K562 (cell line): ENCODE results near the gene RHOV. TPM values are rescaled to one million over a fixed set of nuclear protein-coding genes. Genes with fewer than 3 reads are reported as not detected.

Experiments used
- ELF1 ChIP-seq: fragments of 200-800 bp; sonication (Bioruptor generic); IDR thresholded peaks from 2 replicates; pipeline ENCODE4 v1.6.1; 2016; ENCODE audit warnings: missing genetic modification characterization, missing compliant biosample characterization
- GATA2 ChIP-seq: sonication (generic); formaldehyde crosslinking; IDR thresholded peaks from 2 replicates; pipeline ENCODE4 v1.4.0; 2020; ENCODE audit warnings: mild to moderate bottlenecking, missing genetic modification reagents
- HNRNPK ChIP-seq: fragments of 200-400 bp; formaldehyde crosslinking; IDR thresholded peaks from one replicate; pipeline ENCODE4 v1.6.1; 2018; ENCODE audit warnings: mild to moderate bottlenecking, low read depth, low read length; ENCODE audit not compliant: poor library complexity, severe bottlenecking
- KHSRP ChIP-seq: fragments of 450-650 bp; IDR thresholded peaks from 2 replicates; pipeline ENCODE4 v1.6.1; 2017
- NFATC3 ChIP-seq: fragments of 450-650 bp; IDR thresholded peaks from 2 replicates; pipeline ENCODE4 v1.6.1; 2017; ENCODE audit warnings: mild to moderate bottlenecking
- RBM17 ChIP-seq: fragments of 200-400 bp; formaldehyde crosslinking; IDR thresholded peaks from 2 replicates; pipeline ENCODE4 v1.6.1; 2017; ENCODE audit warnings: low read depth, mild to moderate bottlenecking, low read length, borderline replicate concordance
- SP1 ChIP-seq: sonication (generic); formaldehyde crosslinking; IDR thresholded peaks from 2 replicates; pipeline ENCODE4 v1.8.1; 2022; ENCODE audit warnings: mild to moderate bottlenecking, missing genetic modification reagents
- ZNF583 ChIP-seq: fragments of 250-450 bp; sonication (Bioruptor Pico); IDR thresholded peaks from 2 replicates; pipeline ENCODE4 v1.4.0; 2020
- ZNF695 ChIP-seq: fragments of 450-650 bp; formaldehyde crosslinking; IDR thresholded peaks from 2 replicates; pipeline ENCODE4 v1.4.0; 2020; ENCODE audit warnings: mild to moderate bottlenecking, moderate library complexity
- polyA plus RNA-seq, 8 experiments: library from polyadenylated mRNA; depleted of rRNA in 4 of 8; stranded (reverse) in 5 of 8; unstranded in 3 of 8; fragments of >200 nt; fragmentation: Nextera tagmentation in 2 of 8; fragmentation: Illumina TruSeq in 1 of 8; extraction: Ambion mirVana in 2 of 8; extraction: Trizol in 1 of 8; gene quantifications; 2 replicates each; pipeline versions ENCODE4 v1.2.1 to v1.2.3, GENCODE V29; 2011 to 2014; ENCODE audit warnings: inconsistent platforms in 1 of 8, missing spikeins in 1 of 8
- total RNA-seq, 7 experiments: library from RNA; depleted of rRNA in 6 of 7; stranded (reverse); fragments of >200 nt in 6 of 7; fragmentation: Illumina TruSeq in 2 of 7; extraction: Trizol in 2 of 7; gene quantifications; 2 replicates each; pipeline versions ENCODE4 v1.2.1 to v1.2.3, GENCODE V29; 2011 to 2021; ENCODE audit warnings: low replicate concordance in 1 of 7
- TF ChIP-seq, protein P1 (sequence below): fragments of 250-450 bp; sonication (Bioruptor Pico); IDR thresholded peaks from 2 replicates; pipeline ENCODE4 v1.8.0; 2022; ENCODE audit warnings: inconsistent platforms, mild to moderate bottlenecking, moderate library complexity, borderline replicate concordance
- TF ChIP-seq, protein P2 (sequence below): fragments of 250-450 bp; sonication (Bioruptor Pico); IDR thresholded peaks from 2 replicates; pipeline ENCODE4 v1.5.0; 2021
- TF ChIP-seq, protein P3 (sequence below): fragments of 250-450 bp; sonication (Bioruptor Pico); IDR thresholded peaks from 2 replicates; pipeline ENCODE4 v1.5.0; 2021
- TF ChIP-seq, protein P4 (sequence below): sonication (generic); formaldehyde crosslinking; IDR thresholded peaks from 2 replicates; pipeline ENCODE4 v1.8.0; 2022; ENCODE audit warnings: mild to moderate bottlenecking, missing genetic modification reagents

RHOV gene
- total and polyA plus RNA-seq, 9 of the 15 experiments (the other 6 are each of a cell fraction or from before 2014, with no cell fraction given): 0.08 to 2.0 (median 1.1) TPM

DNA sequence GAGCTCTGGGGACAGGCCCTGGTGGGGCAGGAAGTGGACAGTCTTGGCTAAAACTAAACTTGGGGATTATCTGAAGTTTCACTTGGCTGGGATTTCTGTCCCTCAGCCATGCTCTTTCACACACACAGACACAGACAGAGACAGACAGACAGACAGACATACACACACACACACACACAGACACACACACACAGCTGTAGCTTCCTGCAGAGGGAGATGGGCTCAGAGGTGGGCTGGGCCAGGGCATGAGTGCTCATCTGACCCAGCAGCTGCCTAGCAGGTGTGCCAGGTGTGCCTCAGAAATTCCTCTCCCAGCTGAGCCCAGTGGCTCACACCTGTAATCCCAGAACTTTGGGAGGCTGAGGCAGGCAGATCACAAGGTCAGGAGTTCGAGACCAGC lies 3.3 kb downstream of the RHOV start (continued):
- no peak for TF ChIP-seq ZNF583
- TF ChIP-seq RBM17: no peak
- TF ChIP-seq, protein P1, sequence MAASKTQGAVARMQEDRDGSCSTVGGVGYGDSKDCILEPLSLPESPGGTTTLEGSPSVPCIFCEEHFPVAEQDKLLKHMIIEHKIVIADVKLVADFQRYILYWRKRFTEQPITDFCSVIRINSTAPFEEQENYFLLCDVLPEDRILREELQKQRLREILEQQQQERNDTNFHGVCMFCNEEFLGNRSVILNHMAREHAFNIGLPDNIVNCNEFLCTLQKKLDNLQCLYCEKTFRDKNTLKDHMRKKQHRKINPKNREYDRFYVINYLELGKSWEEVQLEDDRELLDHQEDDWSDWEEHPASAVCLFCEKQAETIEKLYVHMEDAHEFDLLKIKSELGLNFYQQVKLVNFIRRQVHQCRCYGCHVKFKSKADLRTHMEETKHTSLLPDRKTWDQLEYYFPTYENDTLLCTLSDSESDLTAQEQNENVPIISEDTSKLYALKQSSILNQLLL (CRISPR knock-in tag): no peak
- no peak for TF ChIP-seq NFATC3
- TF ChIP-seq ELF1 (tag): no peak
- TF ChIP-seq KHSRP: no peak
- TF ChIP-seq, protein P2, sequence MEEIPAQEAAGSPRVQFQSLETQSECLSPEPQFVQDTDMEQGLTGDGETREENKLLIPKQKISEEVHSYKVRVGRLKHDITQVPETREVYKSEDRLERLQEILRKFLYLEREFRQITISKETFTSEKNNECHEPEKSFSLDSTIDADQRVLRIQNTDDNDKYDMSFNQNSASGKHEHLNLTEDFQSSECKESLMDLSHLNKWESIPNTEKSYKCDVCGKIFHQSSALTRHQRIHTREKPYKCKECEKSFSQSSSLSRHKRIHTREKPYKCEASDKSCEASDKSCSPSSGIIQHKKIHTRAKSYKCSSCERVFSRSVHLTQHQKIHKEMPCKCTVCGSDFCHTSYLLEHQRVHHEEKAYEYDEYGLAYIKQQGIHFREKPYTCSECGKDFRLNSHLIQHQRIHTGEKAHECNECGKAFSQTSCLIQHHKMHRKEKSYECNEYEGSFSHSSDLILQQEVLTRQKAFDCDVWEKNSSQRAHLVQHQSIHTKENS: no peak
- TF ChIP-seq, protein P3, sequence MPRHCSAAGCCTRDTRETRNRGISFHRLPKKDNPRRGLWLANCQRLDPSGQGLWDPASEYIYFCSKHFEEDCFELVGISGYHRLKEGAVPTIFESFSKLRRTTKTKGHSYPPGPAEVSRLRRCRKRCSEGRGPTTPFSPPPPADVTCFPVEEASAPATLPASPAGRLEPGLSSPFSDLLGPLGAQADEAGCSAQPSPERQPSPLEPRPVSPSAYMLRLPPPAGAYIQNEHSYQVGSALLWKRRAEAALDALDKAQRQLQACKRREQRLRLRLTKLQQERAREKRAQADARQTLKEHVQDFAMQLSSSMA (CRISPR knock-in tag): no peak
- TF ChIP-seq, protein P4, sequence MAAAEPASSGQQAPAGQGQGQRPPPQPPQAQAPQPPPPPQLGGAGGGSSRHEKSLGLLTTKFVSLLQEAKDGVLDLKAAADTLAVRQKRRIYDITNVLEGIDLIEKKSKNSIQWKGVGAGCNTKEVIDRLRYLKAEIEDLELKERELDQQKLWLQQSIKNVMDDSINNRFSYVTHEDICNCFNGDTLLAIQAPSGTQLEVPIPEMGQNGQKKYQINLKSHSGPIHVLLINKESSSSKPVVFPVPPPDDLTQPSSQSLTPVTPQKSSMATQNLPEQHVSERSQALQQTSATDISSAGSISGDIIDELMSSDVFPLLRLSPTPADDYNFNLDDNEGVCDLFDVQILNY (CRISPR knock-in tag): no peak
- TF ChIP-seq SP1 (CRISPR knock-in tag): no peak
- no peak for TF ChIP-seq HNRNPK
- TF ChIP-seq ZNF695 (CRISPR knock-in tag): no peak
- TF ChIP-seq GATA2: no peak
- TF ChIP-seq, all 486 proteins: peak for 0
